ENCODE measurements around the gene MRPL23.

The MRPL23 gene

DNA sequence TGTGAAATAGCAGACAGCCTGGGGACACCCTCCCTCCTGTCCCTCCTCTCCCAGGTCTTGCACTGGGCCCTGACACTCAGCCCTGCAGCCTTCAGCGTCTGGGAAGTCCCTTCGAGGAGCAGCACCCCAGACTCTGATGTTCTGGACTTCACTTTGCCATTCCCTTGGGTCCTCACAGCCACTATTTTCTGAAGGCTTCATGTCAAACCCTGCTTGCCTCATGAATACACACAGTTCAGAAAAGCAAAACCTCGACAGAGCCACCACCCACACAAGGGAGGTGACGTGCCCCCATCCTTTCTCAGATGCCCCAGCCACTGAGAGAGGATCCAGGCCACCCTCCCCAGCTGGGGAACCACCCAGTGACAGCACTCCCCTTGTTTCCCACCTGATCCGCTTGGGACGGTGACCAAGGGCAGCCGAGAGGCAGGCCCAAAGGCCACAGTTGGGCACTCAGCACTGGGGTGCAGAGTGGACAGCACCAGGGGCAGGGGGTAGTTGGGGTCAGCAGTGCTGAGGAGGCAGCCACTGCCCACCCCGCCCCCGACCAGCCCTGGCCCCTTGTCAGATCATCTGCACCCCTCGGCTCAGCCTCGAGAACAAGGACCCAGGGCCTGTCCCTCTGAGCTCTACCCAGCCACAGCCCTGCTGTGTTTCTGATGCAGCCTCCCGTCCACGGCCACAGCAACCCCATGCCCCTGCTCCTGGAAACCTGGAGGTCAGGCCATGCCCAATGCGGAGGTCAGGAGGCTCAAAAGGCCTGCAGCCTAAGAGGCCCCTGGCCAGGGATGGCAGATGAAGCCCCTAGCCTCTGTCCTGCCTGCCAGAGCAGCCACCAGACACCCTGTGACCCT lies 30.8 kb upstream of the MRPL23 start:
- H3K27ac ChIP-seq (ENCODE audit: low read length) = no peak overlapping the region
- no peaks in the 10 kb centered on the region for H3K9me3 ChIP-seq (ENCODE audit: control insufficient read depth in 1 of 2, low read length in 2 of 2)
- H3K27me3 ChIP-seq (ENCODE audit: low read depth, low read length) = no peaks in the 10 kb centered on the region
- no peaks in the 10 kb centered on the region for H3K36me3 ChIP-seq (ENCODE audit: control insufficient read depth in 1 of 2, insufficient read depth in 2 of 2, low read length in 2 of 2)
- peaks cover 0 to 2% of the 10 kb centered on the region in 2 donors for H3K4me1 ChIP-seq (ENCODE audit: control insufficient read depth in 1 of 2, insufficient read depth in 2 of 2, low read length in 2 of 2)
- no peak overlapping the region for H3K4me3 ChIP-seq (ENCODE audit: low read depth in 1 of 2, low read length in 2 of 2)

DNA sequence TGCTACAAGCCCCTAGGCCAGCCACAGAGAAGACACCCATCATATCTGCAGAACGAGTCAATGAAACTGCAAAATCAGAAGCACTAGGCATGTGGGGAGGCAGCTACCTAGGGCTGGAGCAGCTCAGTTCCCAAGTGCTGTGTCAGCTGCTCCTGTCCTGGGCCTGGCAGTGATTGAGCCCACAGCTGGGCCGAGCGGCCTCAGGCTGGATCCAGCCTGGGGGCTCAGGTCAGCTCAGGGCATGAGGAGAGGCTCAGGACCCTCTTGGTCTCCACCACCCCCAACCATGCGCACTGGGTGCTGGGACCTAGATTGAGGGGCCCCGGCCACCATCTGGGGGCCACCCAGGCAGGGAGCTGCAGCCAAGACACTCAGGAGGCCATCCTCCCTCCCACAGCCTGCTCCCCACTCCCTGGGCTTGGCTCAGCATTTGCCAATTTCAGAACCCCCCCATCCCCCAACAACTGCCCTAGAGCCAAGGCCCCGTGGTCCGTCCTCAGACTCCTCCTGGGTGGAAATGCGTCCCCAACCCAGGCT lies 30.1 kb upstream of the MRPL23 start:
- H3K4me1 ChIP-seq (ENCODE audit: control insufficient read depth in 1 of 2, insufficient read depth in 2 of 2, low read length in 2 of 2) = peaks cover 0 to 7% of the 10 kb centered on the region in 2 donors
- no peaks in the 10 kb centered on the region for H3K27me3 ChIP-seq (ENCODE audit: low read depth, low read length)
- H3K36me3 ChIP-seq (ENCODE audit: control insufficient read depth in 1 of 2, insufficient read depth in 2 of 2, low read length in 2 of 2) = no peaks in the 10 kb centered on the region
- no peak overlapping the region for H3K4me3 ChIP-seq (ENCODE audit: low read depth in 1 of 2, low read length in 2 of 2)
- H3K27ac ChIP-seq (ENCODE audit: low read length) = no peak overlapping the region
- H3K9me3 ChIP-seq (ENCODE audit: control insufficient read depth in 1 of 2, low read length in 2 of 2) = no peaks in the 10 kb centered on the region

DNA sequence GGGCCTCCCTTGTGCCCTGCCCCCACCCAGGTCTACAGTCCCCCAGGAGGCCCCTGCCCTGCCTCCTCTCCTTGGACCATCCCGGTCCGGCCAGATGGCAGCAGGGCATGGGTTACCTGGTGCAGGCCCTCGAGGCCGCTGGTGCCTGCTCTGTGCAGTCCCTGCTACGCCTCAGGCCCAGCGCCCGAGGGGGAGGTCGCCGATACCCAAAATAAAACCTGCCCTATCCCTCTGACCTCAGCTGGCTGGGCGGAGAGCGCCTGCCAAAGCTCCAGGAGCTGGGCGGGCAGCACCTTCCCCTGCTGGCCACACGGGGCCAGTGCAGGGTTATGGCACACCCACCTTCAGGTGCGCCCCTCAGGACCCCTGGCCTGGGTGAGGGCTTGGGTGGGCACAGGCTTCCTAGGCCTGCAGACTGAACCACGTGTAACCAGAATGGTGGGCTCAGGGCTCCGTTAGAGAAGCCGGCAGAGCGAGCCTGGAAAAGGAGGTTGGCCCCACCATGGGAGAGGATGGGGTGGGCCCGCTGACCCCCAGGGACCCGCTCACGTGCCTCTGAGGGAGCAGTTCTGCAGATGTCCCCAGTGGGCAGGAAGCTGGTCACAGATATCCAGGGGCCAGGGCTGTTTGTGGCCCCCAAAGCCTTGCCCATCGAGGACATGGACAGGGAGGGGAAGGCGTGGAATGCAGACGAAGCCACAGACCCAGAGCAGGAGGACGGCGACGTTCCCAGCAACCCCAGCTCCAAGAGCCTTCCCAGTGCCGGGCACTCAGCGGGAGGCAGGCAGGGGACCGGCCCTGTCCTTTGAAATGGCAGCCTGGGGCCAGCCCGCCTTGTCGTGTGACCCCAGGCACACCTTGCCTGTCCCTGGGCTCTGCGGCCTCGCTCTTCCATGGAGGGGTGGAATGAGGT lies 29.4 kb upstream of the MRPL23 start:
- H3K27me3 ChIP-seq (ENCODE audit: low read depth, low read length) = no peaks in the 10 kb centered on the region
- no peaks in the 10 kb centered on the region for H3K9me3 ChIP-seq (ENCODE audit: control insufficient read depth in 1 of 2, low read length in 2 of 2)
- no peak overlapping the region for H3K27ac ChIP-seq (ENCODE audit: low read length)
- H3K36me3 ChIP-seq (ENCODE audit: control insufficient read depth in 1 of 2, insufficient read depth in 2 of 2, low read length in 2 of 2) = no peaks in the 10 kb centered on the region
- H3K4me1 ChIP-seq (ENCODE audit: control insufficient read depth in 1 of 2, insufficient read depth in 2 of 2, low read length in 2 of 2) = peaks cover 0 to 14% of the 10 kb centered on the region in 2 donors
- H3K4me3 ChIP-seq (ENCODE audit: low read depth in 1 of 2, low read length in 2 of 2) = no peak overlapping the region

DNA sequence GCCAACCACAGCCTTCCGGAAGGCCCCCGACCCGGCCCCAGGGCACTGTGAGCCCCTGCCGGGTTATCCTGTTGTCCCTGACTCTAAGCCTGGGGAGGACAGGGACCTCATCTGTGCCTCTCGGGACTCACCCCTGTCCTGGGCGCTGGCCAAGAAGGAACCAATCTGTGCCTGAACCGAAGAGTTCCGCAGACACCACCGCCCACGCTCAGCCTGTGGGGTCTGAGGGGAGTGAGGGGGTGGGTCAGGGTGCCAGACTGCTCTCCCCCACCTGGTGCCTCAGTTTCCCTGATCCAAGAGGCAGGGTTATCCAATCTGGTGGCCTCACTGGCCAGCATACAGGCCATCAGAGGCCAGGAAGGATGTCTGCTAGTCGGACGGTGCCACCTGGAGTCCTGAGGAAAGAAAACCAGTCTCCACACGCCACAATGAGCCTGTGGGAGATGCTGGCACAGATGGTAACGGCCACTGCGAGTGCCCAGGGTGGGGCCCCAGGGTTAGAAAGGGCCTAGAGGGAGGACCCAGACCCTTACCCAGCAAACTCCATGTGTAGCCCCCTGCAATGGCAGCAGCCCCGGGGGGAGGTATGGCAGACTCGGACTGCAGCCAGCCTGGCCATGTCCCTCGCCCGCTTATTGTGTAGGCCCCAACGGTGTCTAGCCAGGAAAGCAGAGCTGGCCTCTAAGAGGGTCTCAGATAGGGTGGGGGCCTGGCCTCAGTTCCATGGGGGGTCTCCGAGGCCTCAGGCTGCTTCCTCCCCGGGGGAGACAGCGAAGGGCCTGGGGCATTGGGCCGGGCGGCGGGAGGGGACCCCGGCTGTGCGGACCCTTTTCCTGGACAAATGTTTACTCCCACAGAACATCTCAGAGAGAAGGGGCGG lies 28.5 kb upstream of the MRPL23 start:
- no peaks in the 10 kb centered on the region for H3K27me3 ChIP-seq (ENCODE audit: low read depth, low read length)
- H3K4me3 ChIP-seq (ENCODE audit: low read depth in 1 of 2, low read length in 2 of 2) = no peak overlapping the region
- no peak overlapping the region for H3K27ac ChIP-seq (ENCODE audit: low read length)
- no peaks in the 10 kb centered on the region for H3K9me3 ChIP-seq (ENCODE audit: control insufficient read depth in 1 of 2, low read length in 2 of 2)
- H3K4me1 ChIP-seq (ENCODE audit: control insufficient read depth in 1 of 2, insufficient read depth in 2 of 2, low read length in 2 of 2) = peaks cover 0 to 17% of the 10 kb centered on the region in 2 donors
- H3K36me3 ChIP-seq (ENCODE audit: control insufficient read depth in 1 of 2, insufficient read depth in 2 of 2, low read length in 2 of 2) = no peaks in the 10 kb centered on the region

DNA sequence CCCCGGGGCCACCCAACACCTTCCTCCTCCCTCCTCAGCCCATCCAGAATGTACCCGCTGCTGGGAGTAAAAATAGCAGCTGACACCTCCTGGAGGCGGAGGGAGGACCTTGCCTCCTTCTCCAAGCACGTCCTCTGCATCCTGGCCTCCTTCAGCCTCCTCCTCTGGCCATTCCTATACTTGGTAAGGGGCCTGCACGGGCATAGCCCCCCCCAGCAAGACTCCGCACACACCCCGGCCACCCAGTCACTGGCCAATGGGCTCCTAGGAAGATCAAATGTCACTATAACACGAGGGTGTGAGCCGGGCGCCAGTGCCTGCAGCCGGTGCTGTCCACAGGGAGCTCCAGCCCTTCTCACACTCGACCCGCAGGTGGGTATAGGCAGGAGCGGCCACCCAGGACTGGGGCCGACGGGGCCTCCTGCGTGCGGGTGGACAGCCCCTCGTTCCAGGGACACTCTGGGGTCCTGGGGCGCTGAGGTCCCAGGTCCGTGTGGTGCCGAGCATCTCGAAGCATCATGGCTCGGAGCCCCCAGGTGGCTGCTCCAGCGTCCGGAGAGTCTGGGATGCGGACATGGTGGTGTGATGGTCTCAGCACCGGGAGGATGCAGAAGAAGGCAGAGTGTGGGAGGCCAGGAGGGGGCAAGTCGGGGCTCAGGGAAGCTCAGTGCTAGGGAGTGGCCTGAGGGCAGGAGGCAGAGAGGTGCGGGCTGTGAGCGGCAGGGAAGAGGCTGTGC lies 27.6 kb upstream of the MRPL23 start, which contains the start of gene TNNT3:
TNNT3 (plus strand) TSS at position 313 of the 737 bp plus-strand sequence. CDS start 3,172 bp downstream, outside the sequence.
- H3K36me3 ChIP-seq (ENCODE audit: control insufficient read depth in 1 of 2, insufficient read depth in 2 of 2, low read length in 2 of 2) = no peaks in the 10 kb centered on the region
- peaks cover 0 to 17% of the 10 kb centered on the region in 2 donors for H3K4me1 ChIP-seq (ENCODE audit: control insufficient read depth in 1 of 2, insufficient read depth in 2 of 2, low read length in 2 of 2)
- no peaks in the 10 kb centered on the region for H3K27me3 ChIP-seq (ENCODE audit: low read depth, low read length)
- no peak within 1 kb of the TSS for H3K27ac ChIP-seq (ENCODE audit: low read length)
- H3K9me3 ChIP-seq (ENCODE audit: control insufficient read depth in 1 of 2, low read length in 2 of 2) = no peaks in the 10 kb centered on the region
- no peak within 1 kb of the TSS for H3K4me3 ChIP-seq (ENCODE audit: low read depth in 1 of 2, low read length in 2 of 2)

DNA sequence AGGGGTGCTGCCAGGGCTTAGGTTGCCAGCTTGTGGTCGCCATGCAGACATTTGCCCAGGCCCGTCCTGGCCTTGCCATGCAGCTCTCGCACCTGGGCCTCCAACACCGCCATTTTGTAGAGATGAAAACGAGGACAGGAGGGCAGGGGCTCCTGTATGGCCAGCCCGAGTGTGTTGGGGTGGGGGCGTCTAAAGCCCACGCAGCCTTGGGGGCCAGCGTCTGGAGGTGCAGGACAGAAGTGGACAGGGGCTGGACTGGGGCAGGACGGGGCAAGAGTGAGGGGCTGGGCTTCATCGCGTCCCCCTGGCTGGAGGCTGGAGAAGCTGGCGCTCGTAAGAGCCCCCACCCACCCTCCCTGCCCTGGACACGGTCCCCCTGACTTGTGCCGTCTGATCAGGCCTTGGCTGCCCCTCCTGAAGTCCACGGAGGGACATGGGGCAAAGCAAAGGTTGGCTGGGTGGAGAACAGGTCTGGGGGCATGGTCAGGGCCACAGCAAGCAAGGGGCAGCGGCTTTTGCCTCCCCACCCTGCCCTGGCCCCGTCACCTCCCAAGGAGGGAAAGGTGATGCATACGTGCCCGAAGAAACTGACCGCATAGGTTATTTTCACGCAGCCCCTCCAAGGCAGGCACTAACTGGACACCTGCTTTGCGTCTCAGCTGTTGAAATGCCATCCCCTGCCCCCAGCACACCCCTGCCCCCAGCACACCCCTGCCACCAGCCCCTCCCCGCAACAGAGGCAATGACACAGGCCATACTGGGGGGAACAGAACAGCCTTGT lies 26.8 kb upstream of the MRPL23 start:
- H3K27ac ChIP-seq (ENCODE audit: low read length) = no peak overlapping the region
- H3K9me3 ChIP-seq (ENCODE audit: control insufficient read depth in 1 of 2, low read length in 2 of 2) = no peaks in the 10 kb centered on the region
- no peaks in the 10 kb centered on the region for H3K36me3 ChIP-seq (ENCODE audit: control insufficient read depth in 1 of 2, insufficient read depth in 2 of 2, low read length in 2 of 2)
- no peaks in the 10 kb centered on the region for H3K27me3 ChIP-seq (ENCODE audit: low read depth, low read length)
- peaks cover 0 to 17% of the 10 kb centered on the region in 2 donors for H3K4me1 ChIP-seq (ENCODE audit: control insufficient read depth in 1 of 2, insufficient read depth in 2 of 2, low read length in 2 of 2)
- H3K4me3 ChIP-seq (ENCODE audit: low read depth in 1 of 2, low read length in 2 of 2) = no peak overlapping the region

DNA sequence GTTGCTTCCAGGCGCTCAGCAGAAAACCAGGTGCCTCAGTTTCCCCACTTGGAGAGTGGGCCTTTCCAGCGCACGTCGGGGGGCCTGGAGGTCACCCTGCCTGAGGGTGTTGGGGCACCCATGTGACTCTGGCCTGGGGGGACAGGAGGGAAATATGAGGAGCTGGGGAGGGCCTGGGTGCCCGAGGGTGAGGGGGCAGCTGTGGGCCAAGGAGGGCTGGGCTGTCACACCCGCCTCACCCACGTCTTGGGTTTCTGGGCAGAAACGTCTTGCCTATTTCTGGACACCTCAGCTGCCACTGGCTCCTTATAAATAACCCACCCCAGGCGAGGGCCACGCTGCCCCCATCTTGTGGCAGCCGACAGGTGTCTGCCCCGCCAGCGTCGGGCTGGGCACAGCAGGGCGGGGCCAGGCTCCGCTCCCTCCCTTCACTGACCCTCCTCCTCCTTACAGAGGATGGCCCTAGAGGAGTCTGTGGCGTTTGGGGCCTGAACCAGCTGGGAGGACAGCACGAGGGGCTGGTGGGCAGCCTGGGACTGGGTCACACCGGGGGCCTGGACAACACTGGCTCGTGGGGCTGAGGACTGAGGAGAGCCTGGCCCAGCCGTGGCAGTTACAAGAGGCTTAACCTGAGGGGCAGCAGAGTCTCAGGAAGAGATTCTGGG lies 26.1 kb upstream of the MRPL23 start:
- Histone ChIP-seq H3K4me3 (ENCODE audit: low read depth in 1 of 2, low read length in 2 of 2) (no peak overlapping the region), H3K27me3 (ENCODE audit: low read depth, low read length) (no peaks in the 10 kb centered on the region), H3K4me1 (ENCODE audit: control insufficient read depth in 1 of 2, insufficient read depth in 2 of 2, low read length in 2 of 2) (peaks cover 0 to 17% of the 10 kb centered on the region in 2 donors), H3K36me3 (ENCODE audit: control insufficient read depth in 1 of 2, insufficient read depth in 2 of 2, low read length in 2 of 2) (no peaks in the 10 kb centered on the region), H3K9me3 (ENCODE audit: control insufficient read depth in 1 of 2, low read length in 2 of 2) (no peaks in the 10 kb centered on the region), H3K27ac (ENCODE audit: low read length) (no peak overlapping the region)

DNA sequence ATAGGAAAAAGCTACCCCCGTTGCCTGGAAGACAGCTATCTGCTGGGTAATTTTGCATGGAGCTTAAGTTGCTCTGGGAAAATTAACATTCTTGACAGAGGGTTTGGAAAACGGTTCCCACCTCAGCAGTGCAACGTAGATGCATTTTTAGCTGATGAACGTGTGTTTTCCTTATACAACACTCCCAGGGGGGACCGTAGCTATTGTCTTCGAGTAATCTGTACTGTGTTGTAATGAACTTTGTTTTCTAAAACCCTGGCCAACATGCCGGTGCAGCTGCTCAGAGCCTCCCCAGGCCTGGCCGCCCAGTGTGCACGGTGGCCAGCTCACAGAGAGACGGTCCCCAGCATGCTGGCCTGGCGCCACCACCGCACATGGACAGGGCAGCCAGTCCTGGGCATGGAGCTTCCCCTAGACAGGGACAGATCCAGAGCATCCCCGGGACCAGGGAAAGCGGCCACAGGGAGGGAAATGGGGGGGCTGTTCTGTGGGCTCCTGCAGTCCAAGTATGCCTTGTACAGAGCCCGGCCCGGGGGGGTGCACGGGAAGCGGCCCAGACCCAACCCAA lies 25.5 kb upstream of the MRPL23 start:
- Histone ChIP-seq H3K4me1 (ENCODE audit: control insufficient read depth in 1 of 2, insufficient read depth in 2 of 2, low read length in 2 of 2) (peaks cover 0 to 17% of the 10 kb centered on the region in 2 donors), H3K27ac (ENCODE audit: low read length) (no peak overlapping the region), H3K27me3 (ENCODE audit: low read depth, low read length) (no peaks in the 10 kb centered on the region), H3K4me3 (ENCODE audit: low read depth in 1 of 2, low read length in 2 of 2) (no peak overlapping the region), H3K9me3 (ENCODE audit: control insufficient read depth in 1 of 2, low read length in 2 of 2) (no peaks in the 10 kb centered on the region), H3K36me3 (ENCODE audit: control insufficient read depth in 1 of 2, insufficient read depth in 2 of 2, low read length in 2 of 2) (no peaks in the 10 kb centered on the region)

DNA sequence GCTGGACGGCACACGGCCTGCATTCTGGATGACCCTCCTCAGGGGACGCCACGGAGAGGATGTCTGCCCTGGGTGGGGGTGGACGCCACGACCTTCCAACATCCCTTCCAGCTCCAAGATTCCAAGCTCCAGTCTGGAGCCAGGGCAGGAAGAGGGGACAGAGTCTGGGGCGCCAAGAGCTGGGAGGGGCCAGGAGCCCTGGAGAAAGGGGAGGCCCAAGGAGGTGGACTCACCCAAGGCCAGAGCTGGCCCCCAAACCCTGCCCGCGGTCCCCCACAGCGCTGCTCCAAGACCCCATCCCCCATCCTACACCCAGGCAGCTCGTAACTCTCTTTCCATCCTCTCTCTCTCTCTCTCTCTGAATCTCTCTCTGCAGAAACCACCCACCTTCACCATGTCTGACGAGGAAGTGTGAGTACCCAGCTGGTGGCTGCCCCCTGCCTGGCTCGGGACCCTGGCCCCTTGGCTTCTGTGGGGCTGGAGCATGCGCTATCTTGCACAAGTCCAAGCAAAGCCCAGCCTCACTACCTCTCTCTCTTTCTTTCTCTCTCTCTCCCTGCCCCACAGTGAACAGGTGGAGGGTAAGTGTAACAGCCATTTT lies 24.6 kb upstream of the MRPL23 start:
- H3K4me1 ChIP-seq (ENCODE audit: control insufficient read depth in 1 of 2, insufficient read depth in 2 of 2, low read length in 2 of 2) = peaks cover 0 to 17% of the 10 kb centered on the region in 2 donors
- H3K27me3 ChIP-seq (ENCODE audit: low read depth, low read length) = no peaks in the 10 kb centered on the region
- no peak overlapping the region for H3K27ac ChIP-seq (ENCODE audit: low read length)
- no peak overlapping the region for H3K4me3 ChIP-seq (ENCODE audit: low read depth in 1 of 2, low read length in 2 of 2)
- H3K36me3 ChIP-seq (ENCODE audit: control insufficient read depth in 1 of 2, insufficient read depth in 2 of 2, low read length in 2 of 2) = no peaks in the 10 kb centered on the region
- H3K9me3 ChIP-seq (ENCODE audit: control insufficient read depth in 1 of 2, low read length in 2 of 2) = no peaks in the 10 kb centered on the region
